Fibroblast of lung (primary cell): ENCODE measurements around the gene EEF1AKMT3.

Source experiments
- EZH2 ChIP-seq: IDR thresholded peaks from 2 replicates; pipeline ENCODE4 v1.5.1; 2012; ENCODE audit warnings: low read length, control low read depth, mild to moderate bottlenecking; ENCODE audit errors: missing control alignments
- TF ChIP-seq, protein P1 (sequence below), 2 donors: IDR thresholded peaks in 1 of 2; conservative IDR thresholded peaks in 1 of 2; 1 replicate in 1 of 2; 2 replicates in 1 of 2; pipeline ENCODE4 v1.5.1; 2011 to 2012; ENCODE audit warnings: low read length in 2 of 2, control low read depth in 1 of 2, inconsistent platforms in 1 of 2, low read depth in 1 of 2, mild to moderate bottlenecking in 1 of 2

DNA sequence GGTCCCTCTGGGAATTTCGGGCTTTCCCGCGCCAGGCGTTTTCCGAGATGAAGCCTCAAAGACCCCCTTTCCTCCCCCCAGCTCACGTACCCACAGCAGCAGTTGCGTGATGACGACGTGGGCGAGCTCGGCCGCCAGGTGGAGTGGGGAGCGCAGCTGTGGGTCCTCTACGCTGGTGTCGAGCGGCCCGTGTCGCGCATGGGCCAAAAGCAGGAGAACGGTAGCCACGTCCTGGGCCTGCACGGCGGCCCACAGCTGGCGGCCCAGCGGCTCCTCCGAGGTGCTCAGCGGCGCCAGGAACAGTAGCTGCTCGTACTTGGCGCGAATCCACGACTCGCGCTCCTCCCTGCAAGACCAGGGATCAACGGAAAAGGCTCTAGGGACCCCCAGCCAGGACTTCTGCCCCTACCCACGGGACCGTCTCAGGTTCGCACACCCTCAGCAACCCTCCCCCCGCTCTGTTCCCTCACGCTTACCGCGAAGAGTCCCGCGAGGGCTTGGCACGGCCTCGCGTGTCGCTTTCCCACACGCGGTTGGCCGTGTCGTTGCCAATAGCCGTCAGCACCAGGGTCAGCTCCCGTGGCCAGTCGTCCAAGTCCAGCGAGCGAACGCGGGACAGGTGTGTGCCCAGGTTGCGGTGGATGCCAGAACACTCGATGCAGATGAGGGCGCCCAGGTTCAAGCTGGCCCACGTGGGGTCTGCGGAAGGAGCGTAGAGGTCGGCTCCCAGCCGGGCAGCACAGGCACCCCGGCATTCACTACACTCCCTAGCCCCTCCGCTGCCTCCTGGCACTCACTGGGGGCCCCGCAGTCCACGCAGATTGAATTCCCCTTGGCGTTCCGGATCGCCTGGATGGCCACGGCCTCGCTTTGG, 45.3 kb upstream of the EEF1AKMT3 start:
- no peak for TF ChIP-seq EZH2
- TF ChIP-seq, protein P1, sequence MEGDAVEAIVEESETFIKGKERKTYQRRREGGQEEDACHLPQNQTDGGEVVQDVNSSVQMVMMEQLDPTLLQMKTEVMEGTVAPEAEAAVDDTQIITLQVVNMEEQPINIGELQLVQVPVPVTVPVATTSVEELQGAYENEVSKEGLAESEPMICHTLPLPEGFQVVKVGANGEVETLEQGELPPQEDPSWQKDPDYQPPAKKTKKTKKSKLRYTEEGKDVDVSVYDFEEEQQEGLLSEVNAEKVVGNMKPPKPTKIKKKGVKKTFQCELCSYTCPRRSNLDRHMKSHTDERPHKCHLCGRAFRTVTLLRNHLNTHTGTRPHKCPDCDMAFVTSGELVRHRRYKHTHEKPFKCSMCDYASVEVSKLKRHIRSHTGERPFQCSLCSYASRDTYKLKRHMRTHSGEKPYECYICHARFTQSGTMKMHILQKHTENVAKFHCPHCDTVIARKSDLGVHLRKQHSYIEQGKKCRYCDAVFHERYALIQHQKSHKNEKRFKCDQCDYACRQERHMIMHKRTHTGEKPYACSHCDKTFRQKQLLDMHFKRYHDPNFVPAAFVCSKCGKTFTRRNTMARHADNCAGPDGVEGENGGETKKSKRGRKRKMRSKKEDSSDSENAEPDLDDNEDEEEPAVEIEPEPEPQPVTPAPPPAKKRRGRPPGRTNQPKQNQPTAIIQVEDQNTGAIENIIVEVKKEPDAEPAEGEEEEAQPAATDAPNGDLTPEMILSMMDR (conservative IDR thresholded peaks at IDR 0.05 in 1 of 2, IDR thresholded peaks at IDR 0.05 in 1 of 2; ENCODE audit: low read depth in 1 of 2, low read length in 2 of 2), result peak; percentile 33 to 46
